GM12878 (cell line): ENCODE data around the gene PLG. TPM values are rescaled to one million over a fixed set of nuclear protein-coding genes. Genes with fewer than 3 reads are reported as not detected.

Experiments used
- ATAC-seq: fragments of 200-7000 bp; cut with Tn5 transposase; 3 replicates; pipeline ENCODE4 v1.9.1; 2020; ENCODE audit warnings: mild to moderate bottlenecking, moderate library complexity
- BruUV-seq: library from RNA; stranded (reverse); fragments of 400-500 nt; replicated peaks from 2 replicates; lab custom pipeline; 2021; lab: Mats Ljungman, UMichigan
- CTCF ChIA-PET: fragments of 300-600 bp; sonication (Branson Sonifier 250); formaldehyde crosslinking; extraction: SDS; loops from one replicate; lab custom pipeline; 2021; ENCODE audit warnings: inconsistent platforms; lab: Yijun Ruan, JAX
- POLR2A ChIA-PET: fragments of 350-600 bp; formaldehyde crosslinking; extraction: SDS; loops from one replicate; lab custom pipeline; 2021; ENCODE audit warnings: inconsistent platforms; lab: Charles Lee
- RAD21 ChIA-PET: fragments of 300-600 bp; sonication (Branson Sonifier 250); formaldehyde crosslinking; loops from one replicate; lab custom pipeline; 2023; ENCODE audit warnings: antibody characterized with exemption; ENCODE audit not compliant: unreplicated experiment; lab: Charles Lee
- SMC1A ChIA-PET: fragments of 300-600 bp; sonication (Branson Sonifier 250); formaldehyde crosslinking; loops from one replicate; lab custom pipeline; 2023; ENCODE audit not compliant: unreplicated experiment, uncharacterized antibody; lab: Charles Lee
- DNase-seq: peaks from one replicate; pipeline ENCODE4 v3.0.0-alpha.2; 2011; ENCODE audit warnings: low read depth, low spot score
- FAIRE-seq: peaks from 3 replicates; lab custom pipeline; 2011; peaks lifted over from hg19 to GRCh38; lab: Jason Lieb, UNC
- H2AFZ ChIP-seq: 2 replicates; pipeline ENCODE4 v1.6.0; 2011; ENCODE audit warnings: low read depth, low read length, control low read depth; ENCODE audit not compliant: control insufficient read depth
- H3K27ac ChIP-seq: 2 replicates; pipeline ENCODE4 v1.5.1; 2011; ENCODE audit warnings: control low read depth; ENCODE audit not compliant: control insufficient read depth, insufficient read depth
- H3K27me3 ChIP-seq, 2 experiments: replicated peaks in 1 of 2; 2 replicates each; pipeline versions ENCODE4 v1.6.0 to v1.6.1; 2011; ENCODE audit warnings: low read length in 1 of 2; ENCODE audit not compliant: control insufficient read depth in 2 of 2, insufficient read depth in 2 of 2
- H3K36me3 ChIP-seq, 2 experiments: 2 replicates each; pipeline ENCODE4 v1.5.1; 2011; ENCODE audit warnings: low read length in 1 of 2; ENCODE audit not compliant: control insufficient read depth in 2 of 2, insufficient read depth in 2 of 2
- H3K4me1 ChIP-seq: 2 replicates; pipeline ENCODE4 v1.6.1; 2011; ENCODE audit warnings: mild to moderate bottlenecking, low read length, moderate library complexity, mixed read lengths; ENCODE audit not compliant: control insufficient read depth, insufficient read depth
- H3K4me2 ChIP-seq: 2 replicates; pipeline ENCODE4 v1.6.0; 2011; ENCODE audit warnings: control low read depth; ENCODE audit not compliant: control insufficient read depth, insufficient read depth
- H3K4me3 ChIP-seq: fragments of 200-600 bp; sonication (generic); 2 replicates; pipeline ENCODE4 v1.5.1; 2016
- H3K79me2 ChIP-seq: 2 replicates; pipeline ENCODE4 v1.6.0; 2011; ENCODE audit warnings: low read length; ENCODE audit not compliant: control insufficient read depth, insufficient read depth
- H3K9ac ChIP-seq: 2 replicates; pipeline ENCODE4 v1.8.0; 2011; ENCODE audit warnings: low read length, control low read depth, mixed read lengths; ENCODE audit not compliant: control insufficient read depth, insufficient read depth
- H3K9me3 ChIP-seq: replicated peaks from 3 replicates; pipeline ENCODE4 v1.5.1; 2011; ENCODE audit warnings: mild to moderate bottlenecking, low read length; ENCODE audit not compliant: control insufficient read depth, insufficient read depth
- H4K20me1 ChIP-seq: 2 replicates; pipeline ENCODE4 v1.6.0; 2011; ENCODE audit not compliant: control insufficient read depth, insufficient read depth
- CEBPZ ChIP-seq: fragments of 150-350 bp; IDR thresholded peaks from 2 replicates; pipeline ENCODE4 v1.6.1; 2016; ENCODE audit warnings: low read depth, low read length
- IKZF1 ChIP-seq: fragments of 450-650 bp; conservative IDR thresholded peaks from 2 replicates; pipeline ENCODE4 v1.6.1; 2017; ENCODE audit warnings: antibody characterized with exemption, mild to moderate bottlenecking
- IRF5 ChIP-seq: fragments of 450-650 bp; IDR thresholded peaks from 2 replicates; pipeline ENCODE4 v1.6.1; 2017; ENCODE audit warnings: borderline replicate concordance
- JUNB ChIP-seq: IDR thresholded peaks from 2 replicates; pipeline ENCODE4 v1.6.1; 2016; ENCODE audit warnings: antibody characterized with exemption, mild to moderate bottlenecking
- KDM1A ChIP-seq: fragments of 200-600 bp; sonication (generic); IDR thresholded peaks from 2 replicates; pipeline ENCODE4 v1.6.1; 2016; ENCODE audit warnings: borderline replicate concordance
- LARP7 ChIP-seq: fragments of 450-650 bp; IDR thresholded peaks from 2 replicates; pipeline ENCODE4 v1.6.1; 2017; ENCODE audit warnings: mild to moderate bottlenecking
- MAX ChIP-seq: IDR thresholded peaks from 2 replicates; pipeline ENCODE4 v1.6.1; 2012; ENCODE audit warnings: low read depth, low read length, improper control_type of control experiment
- NR2F1 ChIP-seq: fragments of 450-650 bp; conservative IDR thresholded peaks from 2 replicates; pipeline ENCODE4 v1.6.1; 2017; ENCODE audit warnings: mild to moderate bottlenecking
- RUNX3 ChIP-seq: IDR thresholded peaks from 2 replicates; pipeline ENCODE4 v1.6.1; 2012; ENCODE audit warnings: low read length, inconsistent platforms
- YBX1 ChIP-seq: fragments of 450-650 bp; IDR thresholded peaks from 2 replicates; pipeline ENCODE4 v1.6.1; 2016; ENCODE audit warnings: antibody characterized with exemption
- ZBTB11 ChIP-seq: fragments of 450-650 bp; formaldehyde crosslinking; IDR thresholded peaks from 2 replicates; pipeline ENCODE4 v1.5.0; 2022; ENCODE audit warnings: mild to moderate bottlenecking, missing genetic modification characterization
- ZNF687 ChIP-seq: fragments of 450-650 bp; IDR thresholded peaks from 2 replicates; pipeline ENCODE4 v1.6.1; 2017; ENCODE audit warnings: mild to moderate bottlenecking, moderate library complexity
- WGBS: methylation state at CpG from one replicate; pipeline ENCODE4 v1.1.6; 2016; ENCODE audit warnings: low lambda C conversion rate; ENCODE audit not compliant: insufficient replicate concordance, insufficient coverage; ENCODE audit errors: missing lambda C conversion rate; 5-methylcytosine and 5-hydroxymethylcytosine counted together
- in situ Hi-C: fragments of 300-500 bp; cut with MboI; formaldehyde crosslinking; loops from 9 replicates; pipeline ENCODE4 v1.14.3; 2018; ENCODE audit warnings: mixed read lengths
- intact Hi-C: fragments of 100-400 bp; cut with micrococcal nuclease; formaldehyde crosslinking; loops from one replicate; pipeline ENCODE4 v1.14.2; 2022; ENCODE audit not compliant: unreplicated experiment
- polyA plus RNA-seq, 11 experiments: library from polyadenylated mRNA; depleted of rRNA in 4 of 11; unstranded in 6 of 11; stranded (reverse) in 5 of 11; fragments of >200 nt; fragmentation: Nextera tagmentation in 4 of 11; fragmentation: Illumina TruSeq in 1 of 11; extraction: Ambion mirVana in 4 of 11; extraction: Trizol in 1 of 11; gene quantifications; 1 replicate in 1 of 11; 2 replicates in 10 of 11; pipeline versions ENCODE4 v1.2.1 to v1.2.3, GENCODE V29; 2011 to 2016; ENCODE audit warnings: inconsistent platforms in 2 of 11, missing spikeins in 2 of 11, low read depth in 1 of 11
- total RNA-seq, 4 experiments: library from RNA; depleted of rRNA in 3 of 4; stranded (reverse); fragments of >200 nt in 3 of 4; fragmentation: Illumina TruSeq in 1 of 4; extraction: Trizol in 1 of 4; gene quantifications; 2 replicates each; pipeline versions ENCODE4 v1.2.1 to v1.2.3, GENCODE V29; 2013 to 2021

The PLG gene
- total and polyA plus RNA-seq, 10 of the 15 experiments (the other 5 are each of a cell fraction or from before 2014, with no cell fraction given): 0.06 to 3.0 (median 0.97) TPM; not detected in 1

- H3K4me1 ChIP-seq: peaks cover 8% of the 10 kb centered on the region
- no peaks in the 10 kb centered on the region for H3K36me3 ChIP-seq
- DNase-seq: no peak
- no peak overlapping the region for H3K27ac ChIP-seq
- intact Hi-C loops (no loop called here), in situ Hi-C loops (no loop called here)
- TF ChIP-seq IKZF1 (no peak), YBX1 (no peak), RUNX3 (no peak), MAX (no peak), KDM1A (no peak), IRF5 (no peak), NR2F1 (no peak), ZBTB11 (CRISPR knock-in tag) (no peak), LARP7 (no peak), ZNF687 (no peak), JUNB (no peak), CEBPZ (no peak)
- FAIRE-seq: no peak
- no peak overlapping the region for H3K9ac ChIP-seq
- H3K4me3 ChIP-seq: no peak overlapping the region
- H3K9me3 ChIP-seq: peaks cover 1% of the 10 kb centered on the region; the same call in 2 of the 3 replicates
- ChIA-PET POLR2A (no interaction called here), CTCF (no interaction called here), SMC1A (no interaction called here), RAD21 (no interaction called here)
- H4K20me1 ChIP-seq: no peaks in the 10 kb centered on the region
- no peak for ATAC-seq
- H3K27me3 ChIP-seq: no peaks in the 10 kb centered on the region
- no peak overlapping the region for H2AFZ ChIP-seq
- no TSS peak for BruUV-seq
- WGBS: 75% methylated on average over 4 of the region's 4 CpGs
- no peaks in the 10 kb centered on the region for H3K79me2 ChIP-seq
- H3K4me2 ChIP-seq: no peak overlapping the region
These were observed 72.4 kb downstream of the PLG start for GRCh38 chr6:160774399-160774798.
